ENCODE measurements around the gene FGR. TPM values are rescaled to one million over a fixed set of nuclear protein-coding genes. Genes with fewer than 3 reads are reported as not detected.

The FGR gene
- polyA plus RNA-seq, 1 of the 3 experiments (the other 2 are of a cell fraction): not detected

GRCh38 chr1:27569506-27570291 lies 65.3 kb downstream of the FGR start:
- no peaks in the 10 kb centered on the region for H3K27me3 ChIP-seq (ENCODE audit: insufficient read depth)
- no peak overlapping the region for H2AFZ ChIP-seq (ENCODE audit: low read depth)
- no peak overlapping the region for H3K4me3 ChIP-seq (ENCODE audit: low read depth in 2 of 2, low read length in 1 of 2)
- 90% methylated on average over 10 of the region's 14 CpGs for WGBS (ENCODE audit: low lambda C conversion rate)
- H3K79me2 ChIP-seq (ENCODE audit: insufficient read depth): peaks cover 65% of the 10 kb centered on the region; the same call in 1 of the 2 replicates
- H3K36me3 ChIP-seq (replicated peaks in 1 of 2; ENCODE audit: control insufficient read depth in 1 of 2, insufficient read depth in 2 of 2, low read length in 1 of 2): no peaks in the 10 kb centered on the region
- H3F3A ChIP-seq (replicated peaks; ENCODE audit: insufficient read depth): no peaks in the 10 kb centered on the region
- H3K4me2 ChIP-seq: peak overlapping the region; percentile 22; the same call in 1 of the 2 replicates
- no peak overlapping the region for H3K9ac ChIP-seq
- ChIA-PET POLR2A (interaction anchor here (1.0 to 1.1 kb wide), 2 partner anchors 34 to 80 kb away, joined by 3 to 4 read pairs; partner anchors contain the start of genes AHDC1 and WASF2), CTCF (interaction anchor here (0.7 to 24.8 kb wide), 15 partner anchors 8 to 213 kb away, joined by 3 to 603 read pairs (median 3); partner anchors contain the start of gene AHDC1)
- peaks cover 52 to 76% of the 10 kb centered on the region in 2 experiments; a peak in 3 of 4 replicates for H3K4me1 ChIP-seq (ENCODE audit: control insufficient read depth in 1 of 2, insufficient read depth in 2 of 2, low read depth in 1 of 2, low read length in 1 of 2)
- no peak for DNase-seq
- H3K9me2 ChIP-seq: no peaks in the 10 kb centered on the region
- TF ChIP-seq CTCF (IDR thresholded peaks at IDR 0.05) (no peak), TAF1 (IDR thresholded peaks at IDR 0.05; ENCODE audit: borderline replicate concordance, low read depth, low read length) (no peak), JUND (IDR thresholded peaks at IDR 0.05) (no peak), SMC3 (IDR thresholded peaks at IDR 0.05; ENCODE audit: low read depth, low read length) (no peak), MAX (IDR thresholded peaks at IDR 0.05; ENCODE audit: low read depth) (no peak), ZBTB33 (IDR thresholded peaks at IDR 0.05; ENCODE audit: borderline replicate concordance, low read depth) (no peak), TEAD4 (IDR thresholded peaks at IDR 0.05; ENCODE audit: borderline replicate concordance, insufficient read depth) (no peak), MEF2A (IDR thresholded peaks at IDR 0.05; ENCODE audit: borderline replicate concordance, low read depth) (no peak), GATA2 (CRISPR knock-in tag; IDR thresholded peaks at IDR 0.05) (no peak), NRF1 (IDR thresholded peaks at IDR 0.05; ENCODE audit: low read depth, low read length) (no peak), USF1 (IDR thresholded peaks at IDR 0.05; ENCODE audit: borderline replicate concordance, low read depth) (no peak), RAD21 (IDR thresholded peaks at IDR 0.05; ENCODE audit: low read length) (no peak), GABPA (IDR thresholded peaks at IDR 0.05; ENCODE audit: low read depth) (no peak), POLR2AphosphoS5 (IDR thresholded peaks at IDR 0.05; ENCODE audit: low read depth, low read length) (no peak), USF2 (IDR thresholded peaks at IDR 0.05; ENCODE audit: borderline replicate concordance, low read depth, low read length) (no peak)
- no peak overlapping the region for H3K27ac ChIP-seq (ENCODE audit: low read depth in 2 of 2, low read length in 1 of 2)
- no peaks in the 10 kb centered on the region for H3K9me3 ChIP-seq
- H4K20me1 ChIP-seq (ENCODE audit: insufficient read depth): peaks cover 71% of the 10 kb centered on the region
